ENCODE data around the gene CAMK2G.
A peak's percentile ranks its signal among the peaks of the same experiment; 100 is the strongest.
"Not testable (repeated sequence)": the region's sequence is repeated elsewhere in the genome, so short reads cannot be mapped to it uniquely, and the experiment has no call there.

CAMK2G gene

DNA sequence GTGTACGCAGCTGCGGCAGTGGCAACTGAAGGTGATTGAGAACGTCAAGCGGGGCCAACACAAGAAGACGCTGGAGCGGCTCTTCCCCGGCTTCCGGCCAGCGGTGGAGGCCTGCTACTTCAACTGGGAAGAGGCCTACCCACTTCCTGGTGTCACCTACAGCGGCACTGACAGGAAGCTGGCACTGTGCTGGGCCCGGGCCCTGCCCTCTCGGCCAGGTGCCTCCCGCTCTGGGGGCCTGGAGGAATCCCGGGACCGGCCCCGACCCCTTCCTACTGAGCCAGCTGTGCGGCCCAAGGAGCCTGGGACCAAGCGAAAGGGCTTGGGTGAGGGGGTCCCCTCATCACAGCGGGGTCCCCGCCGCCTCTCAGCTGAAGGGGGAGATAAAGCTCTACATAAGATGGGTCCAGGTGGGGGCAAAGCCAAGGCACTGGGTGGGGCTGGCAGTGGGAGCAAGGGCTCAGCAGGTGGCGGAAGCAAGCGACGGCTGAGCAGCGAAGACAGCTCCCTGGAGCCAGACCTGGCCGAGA lies 82.4 kb downstream of the CAMK2G start:
- DNase-seq (ENCODE audit: low read depth in 2 of 2), result no peak

DNA sequence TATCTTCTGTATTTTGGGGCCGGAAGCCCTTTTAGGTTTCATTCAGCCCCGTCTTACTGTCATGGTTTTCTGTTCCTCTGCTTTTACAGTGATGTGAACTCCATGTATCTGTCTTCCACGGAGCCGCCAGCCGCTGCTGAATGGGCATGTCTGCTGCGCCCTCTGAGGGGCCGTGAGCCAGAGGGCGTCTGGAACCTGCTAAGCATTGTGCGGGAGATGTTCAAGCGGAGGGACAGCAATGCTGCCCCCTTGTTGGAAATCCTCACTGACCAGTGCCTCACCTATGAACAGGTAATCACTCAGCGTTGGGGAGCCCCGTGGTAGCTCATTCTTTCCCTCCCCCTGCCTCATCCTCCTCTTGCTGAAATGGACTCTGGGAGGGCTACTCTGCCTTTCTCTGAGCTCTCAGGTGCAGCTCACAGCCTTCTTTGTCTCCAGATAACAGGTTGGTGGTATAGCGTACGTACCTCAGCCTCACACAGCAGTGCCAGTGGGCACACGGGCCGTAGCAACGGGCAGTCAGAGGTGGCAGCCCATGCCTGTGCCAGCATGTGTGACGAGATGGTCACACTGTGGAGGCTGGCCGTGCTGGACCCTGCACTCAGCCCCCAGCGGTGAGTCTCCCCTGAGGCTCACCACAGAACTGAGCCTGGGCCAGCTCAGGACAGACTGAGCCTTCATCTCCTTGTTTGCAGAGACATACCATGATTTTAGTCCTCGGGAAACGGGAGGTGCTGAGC lies 83.3 kb downstream of the CAMK2G start:
- DNase-seq (ENCODE audit: low read depth in 2 of 2), result no peak

DNA sequence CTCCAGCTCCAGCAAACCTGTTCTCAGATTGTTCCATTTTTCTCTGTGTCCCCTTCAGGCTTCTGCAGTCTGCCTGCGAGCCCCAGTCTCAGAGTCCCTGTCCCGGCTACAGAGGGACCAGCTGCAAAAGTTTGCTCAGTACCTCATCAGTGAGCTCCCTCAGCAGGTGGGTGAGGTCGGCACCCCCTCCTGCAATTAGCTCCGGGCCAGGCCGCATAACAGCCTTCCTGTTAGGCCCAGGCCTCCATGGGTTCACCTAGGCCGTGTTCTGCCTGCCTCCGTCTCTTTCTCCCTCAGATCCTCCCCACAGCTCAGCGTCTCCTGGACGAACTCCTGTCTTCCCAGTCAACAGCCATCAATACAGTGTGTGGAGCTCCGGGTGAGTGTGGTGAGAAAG lies 84.7 kb downstream of the CAMK2G start:
- no peak for DNase-seq (ENCODE audit: low read depth in 2 of 2)

DNA sequence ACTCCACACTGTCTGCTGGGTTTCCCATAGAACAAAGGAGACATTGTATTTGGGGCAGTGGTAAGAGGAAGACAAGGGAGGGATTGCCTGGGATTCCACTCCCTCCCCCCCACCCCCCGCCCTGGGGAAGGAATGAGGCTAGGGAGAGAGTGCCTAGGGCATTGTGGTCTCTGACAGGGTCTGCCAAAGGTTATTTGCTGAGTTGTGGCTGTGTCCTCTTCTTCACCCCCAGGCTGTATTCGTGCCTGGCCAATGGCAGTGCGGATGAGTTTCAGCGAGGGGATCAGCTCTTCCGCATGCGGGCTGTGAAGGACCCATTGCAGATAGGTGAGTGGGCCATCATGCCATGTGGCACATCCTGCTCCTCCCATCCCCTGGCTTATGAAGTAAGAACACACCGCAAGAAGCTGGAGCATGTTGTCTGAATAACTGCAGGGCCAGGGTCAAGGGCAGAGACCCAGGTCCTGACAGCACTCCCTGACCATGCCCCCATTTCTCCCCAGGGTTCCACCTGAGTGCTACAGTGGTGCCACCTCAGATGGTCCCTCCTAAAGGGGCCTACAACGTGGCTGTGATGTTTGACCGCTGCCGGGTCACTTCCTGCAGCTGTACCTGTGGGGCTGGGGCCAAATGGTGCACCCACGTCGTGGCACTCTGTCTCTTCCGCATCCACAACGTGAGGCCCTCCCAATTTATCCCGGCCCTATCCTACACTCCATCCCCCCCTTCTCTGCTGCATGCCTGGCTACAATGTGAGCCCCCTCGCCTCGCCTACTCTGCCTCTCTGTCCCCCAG lies 85.3 kb downstream of the CAMK2G start:
- DNase-seq (ENCODE audit: low read depth in 2 of 2), result no peak

DNA sequence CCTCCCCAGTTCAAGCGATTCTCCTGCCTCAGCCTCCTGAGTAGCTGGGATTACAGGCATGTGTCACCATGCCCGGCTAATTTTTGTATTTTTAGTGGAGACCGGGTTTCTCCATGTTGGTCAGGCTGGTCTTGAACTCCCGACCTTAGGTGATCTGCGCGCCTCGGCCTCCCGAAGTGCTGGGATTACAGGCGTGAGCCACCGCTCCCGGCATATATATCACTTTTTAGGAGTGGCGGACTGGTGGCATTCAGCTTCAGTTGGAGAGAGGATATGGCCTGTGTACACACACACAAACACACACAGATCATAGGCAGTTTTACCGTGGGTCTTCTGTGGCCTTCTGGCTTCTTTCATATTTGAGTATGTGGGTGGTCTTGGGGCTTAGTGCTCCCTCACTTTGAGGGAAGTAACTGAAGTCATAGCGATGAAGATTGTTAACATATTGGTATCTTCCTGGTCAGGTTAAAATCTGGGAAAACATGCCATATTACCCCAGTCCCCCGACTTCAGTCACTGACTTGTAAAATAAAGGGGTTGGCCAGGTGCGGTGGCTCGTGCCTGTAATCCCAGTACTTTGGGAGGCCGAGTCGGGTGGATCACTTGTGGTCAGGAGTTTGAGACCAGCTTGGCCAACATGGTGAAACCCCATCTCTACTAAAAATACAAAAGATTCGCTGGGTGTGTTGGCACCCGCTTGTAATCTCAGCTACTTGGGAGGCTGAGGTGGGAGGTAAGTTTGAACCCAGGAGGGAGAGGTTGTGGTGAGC lies 87.1 kb downstream of the CAMK2G start:
- DNase-seq (ENCODE audit: low read depth in 2 of 2), result not testable (repeated sequence)

DNA sequence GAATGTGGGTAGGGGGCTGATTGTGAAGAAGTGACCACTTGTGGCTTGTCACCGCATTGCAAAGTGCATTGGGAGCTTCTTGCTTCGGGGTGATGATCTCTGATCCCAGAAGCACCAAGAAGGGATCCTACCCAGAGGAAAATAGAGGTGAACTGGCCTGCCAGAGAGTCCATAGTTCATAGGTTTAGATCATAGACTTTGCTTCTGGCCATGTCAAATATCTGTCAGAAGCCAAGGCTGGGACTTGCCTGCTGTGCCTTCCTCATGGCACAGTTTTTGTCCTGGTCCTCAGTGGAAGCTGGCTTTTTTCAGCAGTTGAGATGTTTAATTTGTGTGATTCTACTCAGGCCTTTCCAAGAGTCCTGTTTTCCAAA lies 87.9 kb downstream of the CAMK2G start:
- no peak for DNase-seq (ENCODE audit: low read depth in 2 of 2)

DNA sequence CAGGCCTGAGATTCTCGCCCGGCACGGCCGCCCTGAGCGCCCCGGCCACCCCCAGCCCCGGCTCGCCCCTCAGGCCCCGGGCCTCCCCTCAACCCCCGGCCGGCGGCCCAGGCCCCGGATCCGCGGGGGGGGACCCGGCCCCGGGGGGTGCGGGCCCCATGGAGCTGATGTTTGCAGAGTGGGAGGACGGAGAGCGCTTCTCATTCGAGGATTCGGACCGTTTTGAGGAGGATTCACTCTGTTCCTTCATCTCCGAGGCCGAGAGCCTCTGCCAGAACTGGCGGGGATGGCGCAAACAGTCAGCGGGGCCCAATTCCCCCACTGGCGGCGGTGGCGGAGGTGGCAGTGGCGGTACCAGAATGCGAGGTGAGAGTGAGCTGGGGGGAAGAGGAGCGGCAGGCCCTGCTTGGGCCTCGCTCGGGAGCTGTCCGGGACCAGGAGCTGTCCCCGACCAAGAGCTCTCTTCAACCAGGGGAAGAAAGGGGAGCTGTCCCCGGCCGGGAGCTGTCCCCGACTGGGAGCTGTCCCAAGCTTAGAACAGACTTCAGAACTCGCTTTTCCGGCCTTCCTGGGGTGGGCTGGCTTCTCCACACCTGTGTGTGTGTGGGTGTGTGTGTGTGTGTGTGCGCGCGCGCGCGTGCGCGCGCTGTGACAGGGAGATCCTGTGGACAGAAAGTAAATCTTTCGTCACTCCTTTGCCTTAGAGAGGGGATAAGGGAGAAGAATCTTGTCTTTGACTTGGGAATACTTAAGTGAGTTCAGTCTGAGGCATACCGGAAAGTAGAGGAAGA lies 88.4 kb downstream of the CAMK2G start:
- DNase-seq (ENCODE audit: low read depth in 2 of 2), result peak in 1 of 2 donors; percentile 28

DNA sequence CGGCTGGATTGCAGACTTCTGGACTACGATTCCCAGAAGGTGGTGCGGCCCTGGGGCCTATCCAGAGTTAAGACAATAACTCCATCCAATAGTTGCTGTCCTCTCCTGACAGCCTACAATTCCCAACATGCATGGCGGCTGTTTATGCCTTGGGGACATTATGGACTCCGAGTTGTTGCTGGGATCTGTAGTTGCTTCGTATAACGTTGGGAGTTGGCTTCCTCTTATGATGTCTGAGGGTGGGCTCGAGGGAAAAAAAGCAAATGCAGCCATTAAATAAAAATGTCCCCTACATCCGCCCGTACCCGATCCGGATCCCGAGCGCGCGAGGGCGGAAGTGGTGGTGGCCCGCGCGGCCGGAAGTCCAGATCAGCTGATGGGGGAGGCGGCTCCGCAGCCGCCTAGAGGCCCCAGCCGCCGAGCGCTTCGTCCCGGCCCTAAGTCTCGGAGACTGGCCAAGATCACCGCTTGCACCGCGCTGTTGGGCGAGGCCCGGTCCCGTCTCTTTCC lies 89.1 kb downstream of the CAMK2G start, which contains the start of gene ZSWIM8:
ZSWIM8 (plus strand) TSS at position 396 of the 510 bp plus-strand sequence. CDS start 273 bp downstream, outside the sequence.
- peak; percentile 65 to 71 for DNase-seq (ENCODE audit: low read depth in 2 of 2)

DNA sequence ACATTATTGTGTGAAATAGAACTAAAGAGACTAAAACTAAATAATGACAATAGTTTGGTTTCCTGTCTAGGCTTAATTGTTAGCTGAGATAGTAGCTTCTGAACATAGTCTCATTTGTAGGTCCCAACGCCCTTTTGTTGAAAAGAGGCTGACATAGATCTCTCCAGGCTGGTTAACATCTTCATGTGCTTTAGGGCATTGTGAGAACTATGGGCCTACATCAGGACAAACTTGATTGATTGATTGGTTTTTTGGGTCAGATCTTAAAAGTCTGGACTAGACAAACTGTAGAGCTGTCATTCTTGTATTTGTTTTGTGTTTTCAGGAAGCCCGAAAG lies 91.6 kb downstream of the CAMK2G start:
- DNase-seq (ENCODE audit: low read depth in 2 of 2), result no peak

DNA sequence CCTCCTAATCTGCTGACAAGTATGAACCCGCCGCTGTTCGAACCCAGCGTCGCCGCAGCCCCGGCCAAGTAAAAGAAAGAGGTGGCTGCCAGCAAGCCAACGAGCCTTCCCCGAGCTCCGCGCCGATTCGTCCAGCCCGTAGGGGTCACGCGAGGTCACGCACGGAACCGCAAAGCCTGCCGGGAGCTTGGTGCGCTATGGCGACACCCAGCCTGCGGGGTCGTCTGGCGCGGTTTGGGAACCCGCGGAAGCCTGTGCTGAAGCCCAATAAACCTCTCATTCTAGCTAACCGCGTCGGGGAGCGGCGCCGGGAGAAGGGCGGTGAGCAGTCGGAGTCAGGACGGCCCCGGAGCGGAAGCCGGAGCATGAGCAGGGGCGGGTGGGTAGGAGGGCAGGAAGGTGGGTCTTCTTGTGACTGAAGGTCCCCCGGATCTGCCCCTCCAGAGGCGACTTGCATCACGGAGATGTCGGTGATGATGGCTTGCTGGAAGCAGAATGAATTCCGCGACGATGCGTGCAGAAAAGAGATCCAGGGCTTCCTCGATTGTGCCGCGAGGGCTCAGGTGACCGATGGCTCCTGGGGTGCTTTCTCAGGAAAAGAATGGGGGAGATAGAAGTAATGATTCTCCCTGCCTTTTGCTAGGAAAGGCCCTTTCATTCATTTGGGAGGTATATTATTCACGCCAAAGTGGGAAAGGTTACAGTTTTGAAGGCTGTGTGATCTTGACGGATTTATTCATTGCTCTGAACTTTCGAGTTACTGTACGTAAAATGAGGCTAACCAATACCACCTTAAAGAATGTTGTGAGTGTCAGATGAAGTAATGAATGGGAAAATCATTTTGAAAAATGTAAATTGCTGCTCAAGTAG lies 92.2 kb downstream of the CAMK2G start, which contains the start of gene CHCHD1:
CHCHD1 (plus strand) TSS at position 170 of the 870 bp plus-strand sequence; CDS start at position 198, 28 bp downstream.
- peak; percentile 83 to 89 for DNase-seq (ENCODE audit: low read depth in 2 of 2)

DNA sequence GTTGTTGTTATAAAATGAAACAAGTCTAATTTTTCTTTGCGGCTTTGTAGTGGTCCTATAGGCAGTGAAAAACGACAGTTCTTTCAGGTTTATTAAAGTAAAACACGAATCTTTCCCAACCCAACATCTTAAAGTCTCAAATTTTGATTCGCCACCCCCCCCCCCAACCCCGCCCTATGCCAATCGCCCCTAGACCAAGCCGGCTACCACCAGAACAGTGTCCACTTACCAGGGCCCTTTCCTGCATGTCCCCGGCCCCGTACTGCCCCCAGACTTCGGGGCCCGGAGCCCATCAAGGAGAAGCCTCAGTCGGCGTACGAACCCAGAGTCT lies 92.8 kb downstream of the CAMK2G start:
- DNase-seq (ENCODE audit: low read depth in 2 of 2), result no peak

DNA sequence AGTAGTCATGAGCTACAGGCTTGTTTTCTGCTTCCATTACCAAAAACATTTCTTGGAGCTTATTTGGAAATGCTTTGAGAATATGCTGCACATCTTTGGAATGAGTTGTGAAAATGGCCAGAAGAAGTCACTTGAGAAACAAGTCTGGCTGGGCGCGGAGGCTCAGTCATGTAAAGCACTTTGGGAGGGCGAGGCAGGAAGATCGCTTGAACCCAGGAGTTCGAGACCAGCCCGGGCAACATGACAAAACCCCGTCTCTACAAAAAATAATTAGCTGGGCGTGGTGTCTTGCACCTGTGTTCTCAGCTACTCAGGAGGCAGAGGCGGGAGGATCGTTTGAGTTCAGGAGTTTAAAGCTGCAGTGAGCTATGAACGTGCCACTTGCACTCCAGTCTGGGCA lies 93.4 kb downstream of the CAMK2G start:
- DNase-seq (ENCODE audit: low read depth in 2 of 2), result no peak

DNA sequence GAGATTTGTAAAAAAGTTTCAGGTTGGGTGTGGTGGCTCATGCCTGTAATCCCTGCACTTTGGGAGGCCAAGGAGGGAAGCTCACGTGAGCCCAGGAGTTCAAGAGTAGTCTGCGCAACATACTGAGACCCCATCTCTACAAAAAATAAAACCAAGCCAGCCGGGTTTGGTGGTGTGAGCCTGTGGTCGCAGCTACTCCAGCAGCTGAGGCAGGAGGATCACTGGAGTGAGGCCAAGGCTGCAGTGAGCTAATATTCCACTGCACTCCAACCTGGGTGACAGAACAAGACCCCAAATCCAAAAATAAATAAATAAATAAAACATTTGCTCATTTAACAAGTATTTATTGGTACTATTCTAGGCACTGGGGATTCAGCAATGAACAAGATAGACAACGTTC lies 94.1 kb downstream of the CAMK2G start:
- DNase-seq (ENCODE audit: low read depth in 2 of 2), result no peak

DNA sequence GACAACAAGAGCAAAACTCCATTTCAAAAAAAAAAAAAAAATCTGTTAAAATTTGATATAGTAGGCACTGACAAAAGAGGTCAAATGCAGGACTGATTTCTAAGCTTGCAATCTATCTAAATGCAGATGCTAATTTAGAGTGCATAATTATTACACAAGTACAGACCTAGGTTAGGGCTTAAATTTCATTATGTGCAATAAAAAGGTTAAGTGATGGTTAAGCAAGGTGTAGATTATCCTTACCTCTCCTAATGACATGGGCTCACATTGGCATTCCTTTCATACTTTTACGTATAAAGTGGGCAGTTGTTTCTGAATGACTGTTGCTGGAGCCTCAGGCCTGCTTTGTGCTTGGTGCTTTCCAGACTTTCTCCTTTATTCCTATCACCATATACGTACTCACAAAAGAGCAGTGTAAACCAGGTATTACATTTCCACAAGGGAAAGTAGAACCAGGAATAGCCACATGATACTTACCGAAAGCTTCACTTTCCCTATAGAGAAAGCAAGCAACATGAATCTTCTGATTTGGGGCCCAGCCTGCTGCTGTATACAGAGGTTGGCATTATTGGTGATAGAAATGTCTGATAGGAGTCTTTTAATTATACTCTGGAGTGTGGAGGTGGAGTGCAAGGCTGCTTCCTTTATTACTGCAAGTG lies 94.7 kb downstream of the CAMK2G start:
- no peak for DNase-seq (ENCODE audit: low read depth in 2 of 2)

DNA sequence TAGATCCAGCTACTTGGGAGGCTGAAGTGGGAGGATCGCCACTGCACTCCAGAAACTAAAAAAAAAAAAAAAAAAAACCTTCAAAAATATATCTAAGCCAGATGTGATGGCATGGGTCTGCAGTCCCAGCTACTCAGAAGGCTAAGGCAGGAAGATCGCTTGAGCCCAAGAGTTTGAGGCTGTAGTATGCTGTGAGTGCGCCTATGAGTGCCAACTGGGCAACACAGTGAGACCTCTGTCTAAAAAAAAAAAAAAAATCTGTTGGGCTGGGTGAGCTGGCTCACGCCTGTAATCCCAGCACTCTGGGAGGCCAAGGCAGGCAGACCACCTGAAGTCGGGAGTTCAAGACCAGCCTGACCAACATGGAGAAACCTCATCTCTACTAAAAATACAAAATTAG lies 95.3 kb downstream of the CAMK2G start:
- DNase-seq (ENCODE audit: low read depth in 2 of 2), result no peak

DNA sequence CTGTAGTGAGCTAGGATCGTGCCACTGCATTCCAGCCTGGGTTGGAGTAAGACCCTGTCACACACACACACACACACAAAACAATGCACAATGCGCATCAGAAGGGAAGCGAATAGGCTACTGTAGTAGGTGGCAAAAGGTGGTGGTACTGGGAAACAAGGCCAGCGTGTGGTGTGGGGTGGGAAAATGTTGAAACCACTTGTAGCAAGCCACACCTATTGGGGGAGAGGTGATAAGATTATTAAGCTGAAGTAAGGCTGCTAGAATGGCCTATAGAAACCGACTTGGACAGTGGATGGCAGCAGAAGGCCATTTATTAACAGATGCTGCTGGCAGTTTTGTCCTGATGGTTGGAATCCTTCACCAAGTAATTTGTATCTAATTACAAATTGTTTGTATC lies 99.7 kb downstream of the CAMK2G start:
- DNase-seq (ENCODE audit: low read depth in 2 of 2), result no peak

DNA sequence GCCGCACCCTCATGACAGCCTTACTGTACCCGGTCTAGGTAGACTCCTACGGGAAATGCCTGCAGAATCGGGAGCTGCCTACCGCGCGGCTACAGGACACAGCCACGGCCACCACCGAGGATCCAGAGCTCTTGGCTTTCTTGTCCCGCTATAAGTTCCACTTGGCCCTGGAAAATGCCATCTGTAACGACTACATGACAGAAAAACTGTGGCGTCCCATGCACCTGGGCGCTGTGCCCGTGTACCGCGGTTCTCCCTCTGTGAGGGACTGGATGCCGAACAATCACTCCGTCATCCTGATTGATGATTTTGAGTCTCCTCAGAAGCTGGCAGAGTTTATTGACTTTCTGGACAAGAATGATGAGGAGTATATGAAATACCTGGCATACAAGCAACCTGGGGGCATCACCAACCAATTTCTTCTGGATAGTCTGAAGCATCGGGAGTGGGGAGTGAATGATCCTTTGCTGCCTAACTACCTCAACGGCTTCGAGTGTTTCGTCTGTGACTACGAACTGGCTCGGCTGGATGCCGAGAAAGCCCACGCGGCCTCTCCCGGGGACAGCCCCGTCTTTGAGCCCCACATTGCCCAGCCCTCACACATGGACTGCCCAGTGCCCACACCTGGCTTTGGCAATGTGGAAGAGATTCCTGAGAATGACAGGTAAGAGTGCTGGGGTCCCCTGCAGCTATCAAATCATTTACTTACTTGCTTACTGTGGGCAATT lies 101.0 kb downstream of the CAMK2G start:
- peak in 1 of 2 donors; percentile 15 for DNase-seq (ENCODE audit: low read depth in 2 of 2)

DNA sequence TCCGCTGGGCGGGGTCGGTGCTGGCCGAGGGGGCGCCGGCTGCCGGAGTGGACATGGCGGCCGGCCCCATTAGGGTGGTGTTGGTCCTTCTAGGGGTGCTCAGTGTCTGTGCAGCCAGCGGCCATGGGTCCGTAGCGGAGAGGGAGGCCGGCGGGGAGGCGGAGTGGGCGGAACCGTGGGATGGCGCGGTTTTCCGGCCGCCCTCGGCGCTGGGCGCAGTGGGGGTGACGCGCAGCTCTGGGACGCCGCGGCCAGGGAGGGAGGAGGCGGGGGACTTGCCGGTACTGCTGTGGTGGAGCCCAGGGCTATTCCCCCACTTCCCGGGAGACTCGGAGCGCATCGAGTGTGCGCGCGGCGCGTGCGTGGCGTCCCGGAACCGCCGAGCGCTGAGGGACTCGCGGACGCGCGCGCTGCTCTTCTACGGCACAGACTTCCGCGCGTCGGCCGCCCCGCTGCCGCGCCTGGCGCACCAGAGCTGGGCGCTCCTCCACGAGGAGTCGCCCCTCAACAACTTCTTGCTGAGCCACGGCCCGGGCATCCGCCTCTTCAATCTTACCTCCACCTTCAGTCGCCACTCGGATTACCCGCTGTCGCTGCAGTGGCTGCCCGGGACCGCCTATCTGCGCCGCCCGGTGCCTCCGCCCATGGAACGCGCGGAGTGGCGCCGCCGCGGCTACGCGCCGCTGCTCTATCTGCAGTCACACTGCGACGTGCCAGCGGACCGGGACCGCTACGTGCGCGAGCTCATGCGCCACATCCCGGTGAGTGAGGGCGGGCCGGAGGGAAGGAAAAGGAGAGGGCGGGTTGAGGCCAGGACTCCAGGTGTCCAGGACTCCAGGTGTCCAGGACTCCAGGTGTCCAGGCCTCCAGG lies 101.8 kb downstream of the CAMK2G start:
- peak; percentile 64 to 70 for DNase-seq (ENCODE audit: low read depth in 2 of 2)
